A549 (cell line): Measurements from ENCODE around the gene SND1. TPM values are rescaled to one million over a fixed set of nuclear protein-coding genes. Genes with fewer than 3 reads are reported as not detected.

Experiments
- ATAC-seq, 2 experiments: fragments of 200-7000 bp in 1 of 2; fragments of >200 bp in 1 of 2; cut with Nextera tagmentation in 1 of 2; cut with Tn5 transposase in 1 of 2; 3 replicates each; pipeline versions ENCODE4 v1.8.0 to v1.9.1; 2018 to 2020; ENCODE audit warnings: mild to moderate bottlenecking in 1 of 2, moderate library complexity in 1 of 2
- CTCF ChIA-PET: fragments of 300-600 bp; sonication (Branson Sonifier 250); formaldehyde crosslinking; extraction: SDS; loops from one replicate; lab custom pipeline; 2021; ENCODE audit warnings: antibody characterized with exemption, inconsistent platforms; lab: Yijun Ruan, JAX
- POLR2A ChIA-PET: fragments of 350-600 bp; formaldehyde crosslinking; extraction: SDS; loops from one replicate; lab custom pipeline; 2021; ENCODE audit warnings: antibody characterized with exemption, inconsistent platforms; lab: Yijun Ruan, JAX
- DNase-seq, 2 experiments: peaks; one replicate each; pipeline versions ENCODE4 v3.0.0 to v3.0.0-alpha.2; 2011 to 2016; ENCODE audit warnings: low read depth in 1 of 2, low spot score in 1 of 2
- FAIRE-seq: peaks from 2 replicates; lab custom pipeline; 2011; peaks lifted over from hg19 to GRCh38; lab: Jason Lieb, UNC
- H3K27ac ChIP-seq, 2 experiments: fragments of >200 bp; sonication (Bioruptor Twin); formaldehyde crosslinking; 3 replicates each; pipeline ENCODE4 v1.5.1; 2016 to 2017
- H3K4me1 ChIP-seq: fragments of >200 bp; sonication (Bioruptor Twin); formaldehyde crosslinking; 3 replicates; pipeline ENCODE4 v1.6.1; 2016
- H3K4me2 ChIP-seq: fragments of >200 bp; sonication (Bioruptor Twin); formaldehyde crosslinking; 3 replicates; pipeline ENCODE4 v1.6.1; 2016
- H3K4me3 ChIP-seq: fragments of >200 bp; sonication (Bioruptor Twin); formaldehyde crosslinking; 3 replicates; pipeline ENCODE4 v1.5.1; 2016
- H3K9me3 ChIP-seq: fragments of >200 bp; sonication (Bioruptor Twin); formaldehyde crosslinking; 3 replicates; pipeline ENCODE4 v1.6.1; 2016
- BHLHE40 ChIP-seq: IDR thresholded peaks from 2 replicates; pipeline ENCODE4 v1.6.1; 2012; ENCODE audit warnings: low read depth, low read length, inconsistent platforms
- CEBPB ChIP-seq, 2 experiments: fragments of >200 bp in 1 of 2; sonication (Bioruptor Twin) in 1 of 2; formaldehyde crosslinking in 1 of 2; IDR thresholded peaks; 2 replicates each; pipeline ENCODE4 v1.6.1; 2012 to 2016
- EHF ChIP-seq: fragments of 250-450 bp; sonication (Bioruptor Pico); IDR thresholded peaks from 2 replicates; pipeline ENCODE4 v1.5.0; 2020; ENCODE audit warnings: mild to moderate bottlenecking
- EP300 ChIP-seq, 2 experiments: fragments of >200 bp; sonication (Bioruptor Twin); formaldehyde crosslinking; IDR thresholded peaks; 2 replicates in 1 of 2; 3 replicates in 1 of 2; pipeline ENCODE4 v1.6.1; 2016 to 2017
- ESRRA ChIP-seq: fragments of 150-350 bp; IDR thresholded peaks from 2 replicates; pipeline ENCODE4 v1.6.1; 2014; ENCODE audit warnings: mild to moderate bottlenecking, low read length, borderline replicate concordance
- FOXS1 ChIP-seq: fragments of 250-450 bp; sonication (Bioruptor Pico); IDR thresholded peaks from 2 replicates; pipeline ENCODE4 v1.5.0; 2020; ENCODE audit warnings: mild to moderate bottlenecking, moderate library complexity
- GATA3 ChIP-seq: IDR thresholded peaks from 2 replicates; pipeline ENCODE4 v1.6.1; 2012; ENCODE audit warnings: borderline replicate concordance
- HEYL ChIP-seq: fragments of 250-450 bp; sonication (Bioruptor Pico); IDR thresholded peaks from 2 replicates; pipeline ENCODE4 v1.8.0; 2021; ENCODE audit warnings: mild to moderate bottlenecking, moderate library complexity
- JUN ChIP-seq, 2 experiments: fragments of >200 bp; sonication (Bioruptor Twin); formaldehyde crosslinking; IDR thresholded peaks; 2 replicates in 1 of 2; 3 replicates in 1 of 2; pipeline ENCODE4 v1.6.1; 2016 to 2017
- KDM1A ChIP-seq: fragments of 200-600 bp; sonication (generic); IDR thresholded peaks from 2 replicates; pipeline ENCODE4 v1.6.1; 2016; ENCODE audit warnings: low read depth, mild to moderate bottlenecking
- KDM5A ChIP-seq: fragments of 200-600 bp; sonication (generic); IDR thresholded peaks from 2 replicates; pipeline ENCODE4 v1.6.1; 2016; ENCODE audit warnings: antibody characterized with exemption, mild to moderate bottlenecking
- MAX ChIP-seq: IDR thresholded peaks from 2 replicates; pipeline ENCODE4 v1.6.1; 2012
- NFE2L2 ChIP-seq: fragments of 150-350 bp; conservative IDR thresholded peaks from 2 replicates; pipeline ENCODE4 v1.6.1; 2014; ENCODE audit warnings: low read length
- PBX3 ChIP-seq: IDR thresholded peaks from 2 replicates; pipeline ENCODE4 v1.6.1; 2012
- PHF8 ChIP-seq: fragments of 200-600 bp; sonication (generic); IDR thresholded peaks from 2 replicates; pipeline ENCODE4 v1.6.1; 2016; ENCODE audit warnings: low read depth, mild to moderate bottlenecking, antibody characterized with exemption, moderate library complexity, borderline replicate concordance
- POLR2A ChIP-seq: IDR thresholded peaks from 2 replicates; pipeline ENCODE4 v1.6.1; 2012; ENCODE audit warnings: mild to moderate bottlenecking, low read length
- RAD21 ChIP-seq, 2 experiments: fragments of >200 bp in 1 of 2; sonication (Bioruptor Twin) in 1 of 2; formaldehyde crosslinking in 1 of 2; IDR thresholded peaks in 1 of 2; conservative IDR thresholded peaks in 1 of 2; 2 replicates in 1 of 2; 3 replicates in 1 of 2; pipeline ENCODE4 v1.6.1; 2012 to 2018; ENCODE audit warnings: inconsistent platforms in 1 of 2
- SMC3 ChIP-seq: fragments of >200 bp; sonication (Bioruptor Twin); formaldehyde crosslinking; IDR thresholded peaks from 3 replicates; pipeline ENCODE4 v1.6.1; 2018; ENCODE audit warnings: inconsistent platforms
- ZC3H11A ChIP-seq: fragments of 450-650 bp; IDR thresholded peaks from 2 replicates; pipeline ENCODE4 v1.6.1; 2014; ENCODE audit warnings: antibody characterized with exemption, mild to moderate bottlenecking
- WGBS: methylation state at CpG from one replicate; pipeline ENCODE4 v1.1.6; 2017; ENCODE audit errors: missing lambda C conversion rate; 5-methylcytosine and 5-hydroxymethylcytosine counted together
- polyA plus RNA-seq, 4 experiments: library from polyadenylated mRNA; depleted of rRNA in 3 of 4; stranded (reverse); fragments of >200 nt; fragmentation: RNase III in 1 of 4; extraction: RNeasy Plus Mini Kit Qiagen cat#74134 plus additional on column Dnase treatment in 1 of 4; gene quantifications; 2 replicates in 3 of 4; 3 replicates in 1 of 4; pipeline ENCODE4 v1.2.3, GENCODE V29; 2011 to 2017
- TF ChIP-seq, protein P1 (sequence below): fragments of >200 bp; sonication (Bioruptor Twin); formaldehyde crosslinking; IDR thresholded peaks from 3 replicates; pipeline ENCODE4 v1.5.1; 2016

Gene SND1
- polyA plus RNA-seq, 2 of the 4 experiments (the other 2 are of a cell fraction) = 102 to 138 TPM

- TF ChIP-seq HEYL (CRISPR knock-in tag) (no peak), EHF (CRISPR knock-in tag) (no peak)
Measured at GRCh38 chr7:127993987-127994386, 342.0 kb downstream of the SND1 start (continued).

- ChIA-PET CTCF (no interaction called here), POLR2A (no interaction called here)
- ATAC-seq = peak in 1 of 2 experiments; percentile 29; a peak in 1 of 6 replicates
Measured at GRCh38 chr7:127995156-127995880, 343.3 kb downstream of the SND1 start.

DNA sequence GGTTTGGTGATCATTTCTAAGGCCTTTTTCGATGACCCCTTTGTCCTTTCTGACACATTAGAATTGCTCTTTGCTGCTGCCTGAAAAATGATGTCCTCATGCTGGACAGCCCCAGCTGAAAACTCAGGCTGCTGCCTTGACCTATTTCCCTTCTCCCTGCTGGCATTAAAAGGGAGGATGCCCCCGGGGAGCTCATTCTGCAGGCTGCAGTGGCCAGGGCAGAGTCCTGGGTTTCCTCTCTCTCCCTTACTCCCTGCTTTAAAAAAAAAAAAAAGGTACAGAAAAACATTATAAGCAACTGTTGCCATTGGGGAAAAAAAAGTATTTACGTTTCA, 343.9 kb downstream of the SND1 start:
- H3K9me3 ChIP-seq = no peaks in the 10 kb centered on the region
- POLR2A ChIA-PET = no interaction called here
- H3K4me2 ChIP-seq = no peak overlapping the region
- peaks cover 11% of the 10 kb centered on the region; the same call in 2 of the 3 replicates for H3K4me1 ChIP-seq
- no peak overlapping the region for H3K27ac ChIP-seq
- no peak for DNase-seq
- TF ChIP-seq KDM5A (no peak), JUN (IDR thresholded peaks at IDR 0.05) (no peak), ESRRA (no peak), EP300 (IDR thresholded peaks at IDR 0.05) (no peak), PHF8 (no peak)
- WGBS = 75% methylated on average over 3 of the region's 3 CpGs
- no peak for ATAC-seq
- CTCF ChIA-PET = no interaction called here
- no peak overlapping the region for H3K4me3 ChIP-seq
- FAIRE-seq = no peak

More at GRCh38 chr7:127995156-127995880, 343.3 kb downstream of the SND1 start:
- peaks cover 11% of the 10 kb centered on the region; the same call in 2 of the 3 replicates for H3K4me1 ChIP-seq
- TF ChIP-seq MAX (no peak), EHF (CRISPR knock-in tag) (no peak), KDM1A (no peak), CEBPB (IDR thresholded peaks at IDR 0.05) (no peak), RAD21 (conservative IDR thresholded peaks at IDR 0.05 in 1 of 2, IDR thresholded peaks at IDR 0.05 in 1 of 2) (no peak)
- TF ChIP-seq, all 56 proteins: peak for 0
- Histone ChIP-seq H3K27ac (no peak overlapping the region), H3K4me2 (no peak overlapping the region), H3K9me3 (no peaks in the 10 kb centered on the region), H3K4me3 (no peak overlapping the region)
- FAIRE-seq (no peak), DNase-seq (no peak)
- WGBS = 64% methylated on average over 3 of the region's 3 CpGs

- TF ChIP-seq BHLHE40 = no peak
- no peak for TF ChIP-seq FOXS1 (CRISPR knock-in tag)
- no peak for TF ChIP-seq PHF8
- no peak overlapping the region for H3K4me3 ChIP-seq
- no peak overlapping the region for H3K4me2 ChIP-seq
- H3K9me3 ChIP-seq = no peaks in the 10 kb centered on the region
- H3K27ac ChIP-seq = no peak overlapping the region
- ChIA-PET POLR2A (no interaction called here), CTCF (no interaction called here)
- FAIRE-seq (no peak), ATAC-seq (no peak), DNase-seq (no peak)
- WGBS = 93% methylated on average over 11 of the region's 11 CpGs
- H3K4me1 ChIP-seq = peaks cover 11% of the 10 kb centered on the region; the same call in 2 of the 3 replicates
Measured at GRCh38 chr7:127996253-127997071, 344.5 kb downstream of the SND1 start.

- FAIRE-seq = no peak
- Histone ChIP-seq H3K4me3 (no peak overlapping the region), H3K27ac (no peak overlapping the region), H3K9me3 (no peaks in the 10 kb centered on the region), H3K4me1 (peaks cover 11% of the 10 kb centered on the region; the same call in 2 of the 3 replicates), H3K4me2 (no peak overlapping the region)
- TF ChIP-seq PBX3 (no peak), JUN (IDR thresholded peaks at IDR 0.05) (no peak), POLR2A (no peak), NFE2L2 (no peak), ZC3H11A (no peak), GATA3 (no peak), KDM1A (no peak), SMC3 (no peak)
- TF ChIP-seq, protein P1, sequence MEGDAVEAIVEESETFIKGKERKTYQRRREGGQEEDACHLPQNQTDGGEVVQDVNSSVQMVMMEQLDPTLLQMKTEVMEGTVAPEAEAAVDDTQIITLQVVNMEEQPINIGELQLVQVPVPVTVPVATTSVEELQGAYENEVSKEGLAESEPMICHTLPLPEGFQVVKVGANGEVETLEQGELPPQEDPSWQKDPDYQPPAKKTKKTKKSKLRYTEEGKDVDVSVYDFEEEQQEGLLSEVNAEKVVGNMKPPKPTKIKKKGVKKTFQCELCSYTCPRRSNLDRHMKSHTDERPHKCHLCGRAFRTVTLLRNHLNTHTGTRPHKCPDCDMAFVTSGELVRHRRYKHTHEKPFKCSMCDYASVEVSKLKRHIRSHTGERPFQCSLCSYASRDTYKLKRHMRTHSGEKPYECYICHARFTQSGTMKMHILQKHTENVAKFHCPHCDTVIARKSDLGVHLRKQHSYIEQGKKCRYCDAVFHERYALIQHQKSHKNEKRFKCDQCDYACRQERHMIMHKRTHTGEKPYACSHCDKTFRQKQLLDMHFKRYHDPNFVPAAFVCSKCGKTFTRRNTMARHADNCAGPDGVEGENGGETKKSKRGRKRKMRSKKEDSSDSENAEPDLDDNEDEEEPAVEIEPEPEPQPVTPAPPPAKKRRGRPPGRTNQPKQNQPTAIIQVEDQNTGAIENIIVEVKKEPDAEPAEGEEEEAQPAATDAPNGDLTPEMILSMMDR = no peak
- 87% methylated on average over 4 of the region's 4 CpGs for WGBS
- ATAC-seq = peak in 1 of 2 experiments; percentile 45; a peak in 1 of 6 replicates
- DNase-seq = no peak
- ChIA-PET CTCF (interaction anchor here (1.2 kb wide), 1 partner anchor 138 kb away, joined by 3 read pairs; no protein-coding TSS in a partner anchor), POLR2A (no interaction called here)
Measured at GRCh38 chr7:127997226-127997922, 345.4 kb downstream of the SND1 start.
